HL-60/S4 treated with phorbol 12-myristate 13-acetate at 8.2 ng/mL for 4 days and 3 days (cell line): ENCODE measurements around the gene ADCK2.
"Not testable (repeated sequence)": the region's sequence is repeated elsewhere in the genome, so short reads cannot be mapped to it uniquely, and the experiment has no call there.

Experiments
- in situ Hi-C: fragments of 300-500 bp; cut with MboI; formaldehyde crosslinking; loops from 2 replicates; pipeline ENCODE4 v1.15.0; 2022; ENCODE audit warnings: low sequenced_read_pairs

ADCK2 gene

DNA sequence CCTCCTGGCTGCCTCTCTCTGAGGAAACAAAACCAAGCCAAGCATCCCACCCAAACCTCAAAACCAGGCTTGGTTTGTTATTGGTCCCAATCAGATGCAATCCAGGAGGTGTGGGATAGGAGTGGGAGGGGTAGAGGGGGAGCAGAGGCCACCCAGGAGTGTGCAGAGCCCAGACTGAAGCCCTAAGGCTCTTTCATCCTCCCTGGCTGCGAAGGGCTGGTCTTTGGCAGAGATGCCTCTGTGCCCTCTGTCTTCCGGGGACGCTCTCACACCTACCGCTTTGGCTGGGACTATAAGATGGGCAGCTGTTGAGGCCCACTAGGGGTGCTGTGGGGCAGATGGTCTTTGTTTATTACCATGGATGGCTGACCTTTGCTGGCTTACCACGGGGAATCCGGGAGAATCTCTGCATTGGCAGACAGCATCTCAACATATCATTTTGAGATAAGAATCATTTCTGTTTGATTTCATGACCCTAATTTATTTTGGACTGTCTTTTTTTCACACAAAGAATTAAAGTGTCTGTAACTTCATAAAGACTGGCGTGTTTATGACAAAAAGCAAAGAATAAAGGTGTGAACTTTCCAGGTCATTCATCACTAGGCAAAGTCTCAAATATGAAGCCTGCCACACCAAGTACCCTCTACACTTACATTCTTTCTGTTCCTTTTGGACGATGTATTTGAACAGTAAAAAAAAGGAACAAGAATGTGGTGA is 25.7 kb upstream of the ADCK2 start:
- in situ Hi-C loops, result no loop called here

- in situ Hi-C loops, result no loop called here
Measured at GRCh38 chr7:140649556-140650205, 23.1 kb upstream of the ADCK2 start.

DNA sequence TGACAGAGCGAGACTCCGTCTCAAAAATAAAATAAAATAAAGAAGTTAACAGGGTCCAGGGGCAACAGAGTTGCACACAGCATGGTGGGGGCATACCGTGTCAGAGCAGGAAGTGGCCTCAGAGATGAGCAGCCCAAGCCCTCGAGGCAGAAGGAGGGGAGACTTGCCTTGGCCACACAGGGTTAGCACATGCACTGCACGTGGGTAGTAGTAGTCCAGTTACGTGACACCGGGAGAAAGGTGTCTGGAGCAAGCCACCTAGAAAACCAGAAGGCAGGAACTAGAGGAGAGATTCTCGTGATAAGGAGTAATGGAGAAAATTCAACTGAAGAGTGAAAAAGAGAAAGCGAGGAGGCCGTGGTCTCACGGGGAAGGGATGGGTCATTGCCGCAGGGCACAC is 22.4 kb upstream of the ADCK2 start:
- in situ Hi-C loops, result no loop called here

GRCh38 chr7:140653319-140654108 is 19.2 kb upstream of the ADCK2 start:
- in situ Hi-C loops, result no loop called here

GRCh38 chr7:140654109-140654387 is 18.7 kb upstream of the ADCK2 start:
- in situ Hi-C loops, result no loop called here

DNA sequence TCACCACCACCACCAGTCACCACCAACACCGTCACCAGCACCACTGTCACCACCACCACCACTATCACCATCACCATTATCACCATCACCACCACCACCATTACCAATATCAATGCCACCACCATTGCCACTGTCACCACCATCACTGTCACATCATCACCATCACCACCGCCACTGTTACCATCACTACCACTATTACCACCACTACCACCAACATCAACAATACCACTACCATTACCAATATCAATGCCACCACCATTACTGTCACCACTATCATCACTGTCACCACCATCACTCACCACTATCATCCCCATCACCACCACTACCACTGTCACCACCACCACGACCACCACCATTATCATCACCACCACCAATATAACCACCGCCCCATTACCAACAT is 18.1 kb upstream of the ADCK2 start:
- in situ Hi-C loops, result no loop called here

DNA sequence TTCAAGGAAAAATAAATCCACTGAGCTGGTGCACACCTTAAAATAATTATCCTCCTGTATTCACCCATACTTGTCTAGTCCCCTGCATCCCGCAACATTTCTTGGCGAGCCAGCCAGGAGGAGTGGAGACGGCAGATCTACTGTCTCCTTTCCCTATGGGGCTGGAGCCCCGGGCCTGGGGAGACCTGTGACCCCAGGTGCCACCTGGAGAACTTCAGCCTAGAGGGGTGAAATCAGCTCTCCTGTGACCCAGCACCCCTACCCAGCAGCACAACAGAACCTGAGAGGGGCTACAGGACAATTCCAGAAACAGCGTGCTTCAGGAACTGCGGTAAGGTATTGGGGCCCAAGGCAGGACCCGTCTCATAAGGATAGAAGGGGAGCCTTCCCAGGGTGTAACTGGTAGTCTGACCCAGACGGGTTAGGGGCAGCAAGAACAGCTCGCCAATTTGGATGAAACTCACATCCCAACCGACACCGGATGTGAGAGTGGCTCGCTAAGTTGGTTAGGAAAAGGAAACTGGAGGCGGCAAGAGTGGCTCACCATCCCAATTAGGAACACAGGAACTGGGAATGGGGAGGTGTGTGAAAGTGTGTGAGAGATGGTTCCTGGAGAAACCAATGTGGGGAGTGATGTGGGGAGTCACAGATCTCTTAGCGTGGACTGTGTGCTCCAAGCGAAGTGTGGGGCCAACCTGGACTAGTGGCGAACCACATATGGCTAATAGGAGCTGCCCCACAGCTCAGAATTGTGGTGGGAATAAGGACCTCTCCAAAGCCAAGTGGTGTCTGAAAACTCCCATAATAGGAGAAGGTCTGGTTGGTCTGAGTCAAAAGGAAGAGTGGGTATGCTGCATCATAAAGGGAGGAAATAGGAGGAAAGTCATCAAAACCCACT is 17.0 kb upstream of the ADCK2 start:
- in situ Hi-C loops, result no loop called here

- in situ Hi-C loops, result no loop called here
Measured at GRCh38 chr7:140656548-140657515, 15.9 kb upstream of the ADCK2 start.

DNA sequence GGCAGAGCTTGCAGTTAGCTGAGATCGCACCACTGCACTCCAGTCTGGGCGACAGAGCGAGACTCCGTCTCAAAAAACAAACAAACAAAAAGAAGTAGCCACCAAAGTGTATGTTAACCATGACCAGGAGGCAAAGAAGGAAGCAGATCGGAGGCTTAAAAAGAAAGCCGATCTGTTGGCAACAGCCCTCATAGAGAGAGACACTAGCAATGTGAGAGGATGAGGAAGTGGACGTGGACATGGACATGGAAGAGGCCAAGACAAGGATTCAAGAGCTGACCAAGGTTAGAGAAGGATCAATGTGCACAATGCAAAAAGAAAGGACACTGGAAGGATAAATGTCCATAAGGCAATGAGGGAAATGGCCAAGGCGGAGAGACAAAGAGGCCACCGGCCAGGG is 14.9 kb upstream of the ADCK2 start:
- in situ Hi-C loops, result no loop called here

GRCh38 chr7:140659856-140660255 is 12.9 kb upstream of the ADCK2 start:
- in situ Hi-C loops, result no loop called here

GRCh38 chr7:140661124-140661523 is 11.6 kb upstream of the ADCK2 start:
- in situ Hi-C loops, result no loop called here

- in situ Hi-C loops, result not testable (repeated sequence)
Measured at GRCh38 chr7:140662938-140663337, 9.8 kb upstream of the ADCK2 start.

GRCh38 chr7:140667476-140667875 is 5.3 kb upstream of the ADCK2 start:
- in situ Hi-C loops, result no loop called here

DNA sequence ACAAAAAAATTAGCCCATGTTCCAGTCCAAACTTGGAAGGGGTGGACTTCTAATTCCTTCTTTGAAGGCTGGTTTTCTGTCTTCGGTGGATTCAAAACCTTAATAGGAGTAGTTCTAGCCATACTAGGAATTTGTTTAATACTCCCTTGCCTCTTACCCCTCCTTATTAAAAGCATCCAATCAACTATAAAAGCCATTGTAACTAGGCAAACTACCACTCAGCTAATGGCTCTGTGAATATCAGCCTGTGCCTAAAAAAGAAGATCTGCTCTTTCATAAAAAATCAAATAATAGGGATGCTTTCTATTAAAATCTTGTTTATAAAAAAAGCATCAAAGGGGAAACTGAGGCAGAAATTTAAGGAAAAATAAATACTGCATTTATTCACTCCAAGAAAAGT is 4.1 kb upstream of the ADCK2 start:
- in situ Hi-C loops, result no loop called here

DNA sequence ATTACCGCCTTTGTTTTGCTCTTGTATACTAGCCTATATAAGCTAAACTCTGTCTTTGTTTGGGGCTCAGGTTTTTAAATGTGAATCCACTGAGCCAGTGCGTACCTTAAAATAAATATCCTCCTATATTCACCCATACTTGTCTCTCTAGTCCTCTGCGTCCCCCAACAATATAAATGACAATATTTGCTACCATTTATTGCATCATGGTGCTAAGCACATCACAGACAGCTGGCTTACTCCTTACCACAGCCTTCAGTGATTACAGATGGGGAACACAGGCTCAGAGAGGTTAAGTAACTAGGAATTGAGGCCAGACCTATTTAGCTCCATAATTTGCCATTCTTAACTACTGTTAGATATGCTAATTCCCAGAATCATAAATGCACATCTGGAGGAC is 3.4 kb upstream of the ADCK2 start:
- in situ Hi-C loops, result no loop called here

GRCh38 chr7:140669862-140670261 is 2.9 kb upstream of the ADCK2 start:
- in situ Hi-C loops, result not testable (repeated sequence)

- in situ Hi-C loops, result no loop called here
Measured at GRCh38 chr7:140670343-140670935, 2.3 kb upstream of the ADCK2 start.

DNA sequence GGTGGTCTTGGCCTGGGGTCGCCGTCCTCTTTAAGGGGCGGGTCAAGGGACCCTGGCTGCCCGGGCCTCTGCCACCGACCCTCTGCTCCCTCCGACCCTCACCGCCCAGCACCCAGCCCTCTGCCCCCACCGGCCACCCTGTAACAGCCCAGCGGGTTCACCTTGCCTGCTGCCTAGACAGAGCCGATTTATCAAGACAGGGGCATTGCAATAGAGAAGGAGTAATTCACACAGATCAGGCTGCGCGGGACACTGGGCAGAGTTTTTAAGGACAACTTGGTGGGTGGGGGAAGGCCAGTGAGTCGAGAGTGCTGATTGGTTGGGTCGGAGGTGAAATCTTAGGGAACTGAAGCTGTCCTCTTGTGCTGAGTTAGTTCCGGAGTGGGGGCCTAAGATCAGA is 779 bp upstream of the ADCK2 start:
- in situ Hi-C loops, result no loop called here

DNA sequence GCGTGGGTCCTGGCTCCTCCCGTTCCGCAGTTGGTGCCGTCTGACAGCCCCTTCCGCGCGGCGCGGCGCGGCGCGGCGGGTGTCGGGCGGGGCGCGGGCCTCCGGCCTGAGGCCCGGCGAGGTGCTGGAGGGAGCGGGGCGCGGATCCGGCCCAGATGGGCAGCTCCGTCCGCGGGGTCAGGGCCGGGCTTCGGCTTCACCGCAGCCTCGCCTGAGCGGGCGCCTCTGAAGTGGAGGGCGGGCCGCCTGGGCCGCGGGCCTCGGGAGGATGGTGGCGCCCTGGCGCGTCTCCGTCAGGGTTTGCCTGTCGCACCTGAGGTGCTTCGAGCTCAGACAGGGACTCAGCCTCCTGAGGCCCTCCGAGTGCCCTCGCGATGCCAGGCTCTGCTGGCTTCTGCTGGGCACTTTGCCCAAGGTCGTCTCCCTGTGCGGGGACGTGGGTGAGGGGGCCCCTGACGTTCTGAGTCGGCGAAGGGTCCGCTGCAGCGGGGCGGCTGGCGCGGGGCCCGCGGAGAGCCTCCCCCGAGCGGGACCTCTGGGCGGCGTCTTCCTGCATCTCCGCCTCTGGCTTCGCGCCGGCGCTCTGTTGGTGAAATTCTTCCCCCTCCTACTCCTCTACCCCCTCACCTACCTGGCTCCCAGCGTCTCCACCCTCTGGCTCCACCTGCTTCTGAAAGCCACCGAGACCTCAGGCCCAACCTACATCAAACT is 473 bp downstream of the ADCK2 start:
- in situ Hi-C loops, result no loop called here
